HepG2 (cell line): ENCODE data around the gene SRP14. TPM values are rescaled to one million over a fixed set of nuclear protein-coding genes. Genes with fewer than 3 reads are reported as not detected.
A peak's percentile ranks its signal among the peaks of the same experiment; 100 is the strongest.

ENCODE experiments used
- ATAC-seq: fragments of 200-7000 bp; cut with Tn5 transposase; 3 replicates; pipeline ENCODE4 v1.9.1; 2020; ENCODE audit warnings: mild to moderate bottlenecking, moderate library complexity
- BruUV-seq: library from RNA; stranded (reverse); fragments of 400-500 nt; replicated peaks from 2 replicates; lab custom pipeline; 2021; lab: Mats Ljungman, UMichigan
- CTCF ChIA-PET: fragments of 300-600 bp; formaldehyde crosslinking; extraction: SDS; loops from one replicate; lab custom pipeline; 2021; ENCODE audit warnings: low total read pairs, inconsistent platforms, low intra/inter-chr PET ratio; lab: Yijun Ruan, JAX
- POLR2A ChIA-PET: fragments of 350-600 bp; sonication (Branson Sonifier 250); formaldehyde crosslinking; loops from one replicate; lab custom pipeline; 2020; ENCODE audit warnings: antibody characterized with exemption, inconsistent platforms; lab: Yijun Ruan, JAX
- DNase-seq: peaks from one replicate; pipeline ENCODE4 v3.0.0-alpha.2; 2015; ENCODE audit warnings: low spot score
- FAIRE-seq: peaks from 3 replicates; lab custom pipeline; 2011; peaks lifted over from hg19 to GRCh38; lab: Jason Lieb, UNC
- H2AFZ ChIP-seq: one replicate; pipeline ENCODE4 v1.6.1; 2011; ENCODE audit warnings: low read length, inconsistent platforms
- H3K27ac ChIP-seq: fragments of 300-600 bp; 3 replicates; pipeline ENCODE4 v1.8.0; 2011; ENCODE audit warnings: mixed run types, mild to moderate bottlenecking, mixed read lengths, low read length, inconsistent platforms; ENCODE audit not compliant: insufficient read depth; ENCODE audit errors: extremely low read length
- H3K27me3 ChIP-seq, 2 experiments: fragments of 200-600 bp in 1 of 2; 2 replicates in 1 of 2; 3 replicates in 1 of 2; pipeline versions ENCODE4 v1.6.0 to v1.8.0; 2011; ENCODE audit warnings: low read length in 2 of 2, mild to moderate bottlenecking in 2 of 2, moderate library complexity in 2 of 2, inconsistent platforms in 1 of 2; ENCODE audit not compliant: insufficient read depth in 2 of 2, control insufficient read depth in 1 of 2
- H3K36me3 ChIP-seq, 2 experiments: fragments of 200-600 bp in 1 of 2; replicated peaks in 1 of 2; 2 replicates in 1 of 2; 3 replicates in 1 of 2; pipeline versions ENCODE4 v1.5.1 to v1.8.0; 2011; ENCODE audit warnings: low read length in 2 of 2, inconsistent platforms in 1 of 2; ENCODE audit not compliant: insufficient read depth in 2 of 2, control insufficient read depth in 1 of 2
- H3K4me1 ChIP-seq: 2 replicates; pipeline ENCODE4 v1.5.1; 2012; ENCODE audit warnings: low read length, inconsistent platforms; ENCODE audit not compliant: insufficient read depth
- H3K4me2 ChIP-seq: 2 replicates; pipeline ENCODE4 v1.6.0; 2011; ENCODE audit warnings: low read depth, low read length, inconsistent platforms
- H3K4me3 ChIP-seq, 3 experiments: fragments of 200-600 bp in 1 of 3; sonication (generic), shearing (Covaris generic) in 1 of 3; replicated peaks in 1 of 3; 2 replicates each; pipeline ENCODE4 v1.5.1; 2011 to 2016; ENCODE audit warnings: low read length in 3 of 3, inconsistent platforms in 2 of 3, low read depth in 2 of 3, mild to moderate bottlenecking in 2 of 3, control low read depth in 1 of 3, mixed read lengths in 1 of 3; ENCODE audit not compliant: insufficient read depth in 1 of 3
- H3K79me2 ChIP-seq: one replicate; pipeline ENCODE4 v1.6.1; 2011; ENCODE audit warnings: low read length, inconsistent platforms; ENCODE audit not compliant: insufficient read depth
- H3K9ac ChIP-seq: 2 replicates; pipeline ENCODE4 v1.6.0; 2011; ENCODE audit warnings: mild to moderate bottlenecking, low read depth, low read length, inconsistent platforms; ENCODE audit not compliant: insufficient read depth
- H3K9me3 ChIP-seq: 2 replicates; pipeline ENCODE4 v1.5.1; 2012; ENCODE audit warnings: mild to moderate bottlenecking, low read length
- H4K20me1 ChIP-seq: 2 replicates; pipeline ENCODE4 v1.6.0; 2011; ENCODE audit warnings: inconsistent platforms, mild to moderate bottlenecking, low read length, moderate library complexity; ENCODE audit not compliant: insufficient read depth
- CENPBD1 ChIP-seq: sonication (generic); formaldehyde crosslinking; IDR thresholded peaks from 2 replicates; pipeline ENCODE4 v1.8.0; 2022; ENCODE audit warnings: missing genetic modification reagents, low read depth, mild to moderate bottlenecking, borderline replicate concordance
- FOXA3 ChIP-seq: IDR thresholded peaks from 2 replicates; pipeline ENCODE4 v1.6.1; 2016; ENCODE audit warnings: missing genetic modification reagents, missing compliant biosample characterization
- MED13 ChIP-seq: sonication (generic); formaldehyde crosslinking; IDR thresholded peaks from 2 replicates; pipeline ENCODE4 v1.5.0; 2020; ENCODE audit warnings: missing genetic modification reagents
- ZNF30 ChIP-seq: sonication (generic); formaldehyde crosslinking; IDR thresholded peaks from 2 replicates; pipeline ENCODE4 v1.5.0; 2020; ENCODE audit warnings: mild to moderate bottlenecking, missing genetic modification reagents
- ZNF549 ChIP-seq: sonication (generic); formaldehyde crosslinking; IDR thresholded peaks from 2 replicates; pipeline ENCODE4 v1.5.0; 2020; ENCODE audit warnings: missing genetic modification reagents
- ZNF629 ChIP-seq: sonication (generic); formaldehyde crosslinking; conservative IDR thresholded peaks from 2 replicates; pipeline ENCODE4 v1.5.0; 2020; ENCODE audit warnings: missing genetic modification reagents
- ZNF674 ChIP-seq: sonication (generic); formaldehyde crosslinking; IDR thresholded peaks from 2 replicates; pipeline ENCODE4 v1.5.0; 2020; ENCODE audit warnings: low read depth, mild to moderate bottlenecking, missing genetic modification reagents
- WGBS: methylation state at CpG from one replicate; pipeline ENCODE4 v1.1.6; 2017; ENCODE audit warnings: low lambda C conversion rate; 5-methylcytosine and 5-hydroxymethylcytosine counted together
- in situ Hi-C: cut with HindIII; loops from 2 replicates; pipeline ENCODE4 v1.10.0; 2017; ENCODE audit warnings: low pct_unique_long_range_greater_than_20kb; ENCODE audit not compliant: extremely low pct_ligation_motif_present
- intact Hi-C: fragments of 100-400 bp; cut with micrococcal nuclease; formaldehyde crosslinking; loops from one replicate; pipeline ENCODE4 v1.10.0; 2022; ENCODE audit not compliant: unreplicated experiment
- polyA plus RNA-seq, 8 experiments: library from polyadenylated mRNA; depleted of rRNA in 3 of 8; stranded (reverse) in 7 of 8; unstranded in 1 of 8; fragments of >200 nt; fragmentation: Illumina TruSeq in 4 of 8; extraction: Trizol in 4 of 8; gene quantifications; 2 replicates each; pipeline versions ENCODE4 v1.2.1 to v1.2.3, GENCODE V29; 2011 to 2016; ENCODE audit warnings: low read depth in 4 of 8, missing spikeins in 1 of 8, mixed read lengths in 1 of 8; ENCODE audit not compliant: insufficient read depth in 1 of 8
- total RNA-seq, 5 experiments: library from RNA; depleted of rRNA; stranded (reverse); fragments of >200 nt; fragmentation: Illumina TruSeq; extraction: Trizol; gene quantifications; 2 replicates each; pipeline ENCODE4 v1.2.3, GENCODE V29; 2016; ENCODE audit warnings: low read depth in 1 of 5

Gene SRP14
- total and polyA plus RNA-seq, 2 of the 13 experiments (the other 11 are each of a cell fraction or from before 2014, with no cell fraction given) = 208 to 356 TPM

GRCh38 chr15:40043927-40044716 is 5.1 kb upstream of the SRP14 start:
- H3K9ac ChIP-seq = peak overlapping the region; percentile 34; the same call in 1 of the 2 replicates
- ATAC-seq = peak; percentile 1; the same call in 1 of the 3 replicates
- FAIRE-seq = no peak
- H3K27ac ChIP-seq = peak overlapping the region; percentile 15
- intact Hi-C loops (no loop called here), in situ Hi-C loops (loop anchor here (10.0 kb wide), 1 partner anchor 121 kb away; the partner anchor contains the start of gene BUB1B)
- H3K4me1 ChIP-seq = peaks cover 54% of the 10 kb centered on the region
- H3K9me3 ChIP-seq = no peaks in the 10 kb centered on the region
- peak overlapping the region; percentile 77 for H3K4me2 ChIP-seq
- WGBS = 58% methylated on average over 10 of the region's 10 CpGs
- no peaks in the 10 kb centered on the region for H4K20me1 ChIP-seq
- ChIA-PET POLR2A (interaction anchor here (1.1 to 1.2 kb wide), 2 partner anchors 38 to 63 kb away, joined by 3 to 4 read pairs; no protein-coding TSS in a partner anchor), CTCF (interaction anchor here (1.2 to 2.3 kb wide), 3 partner anchors 65 to 231 kb away, joined by 5 to 19 read pairs (median 7); partner anchors contain the start of gene BMF)
- no peak overlapping the region for H2AFZ ChIP-seq
- peak overlapping the region in 1 of 3 experiments; percentile 60; a peak in 1 of 6 replicates for H3K4me3 ChIP-seq
- TF ChIP-seq CENPBD1 (no peak), FOXA3 (0 out of 2 replicates have a peak, but pooled peaks have one; percentile 21), ZNF629 (CRISPR knock-in tag) (peak; percentile 81), ZNF30 (CRISPR knock-in tag) (no peak), ZNF674 (no peak), MED13 (CRISPR knock-in tag) (no peak), ZNF549 (no peak)
- peaks cover 4% of the 10 kb centered on the region for H3K79me2 ChIP-seq
- BruUV-seq = no TSS peak
- DNase-seq = no peak
- no peaks in the 10 kb centered on the region; a peak in 1 of 5 replicates for H3K27me3 ChIP-seq
- no peaks in the 10 kb centered on the region for H3K36me3 ChIP-seq
